ENCODE measurements around the gene DAPK1.

Gene DAPK1

GRCh38 chr9:87650611-87651295 lies 153.1 kb downstream of the DAPK1 start:
- no peak for DNase-seq

GRCh38 chr9:87651431-87651830 lies 153.8 kb downstream of the DAPK1 start:
- no peak for DNase-seq

- no peak for DNase-seq
Observed at GRCh38 chr9:87653941-87654340, 156.3 kb downstream of the DAPK1 start.

GRCh38 chr9:87655731-87656130 lies 158.1 kb downstream of the DAPK1 start:
- no peak for DNase-seq

- DNase-seq = no peak
Observed at GRCh38 chr9:87656485-87656884, 158.8 kb downstream of the DAPK1 start.

GRCh38 chr9:87657190-87657589 lies 159.5 kb downstream of the DAPK1 start:
- DNase-seq = no peak

GRCh38 chr9:87657893-87658292 lies 160.2 kb downstream of the DAPK1 start:
- no peak for DNase-seq

- no peak for DNase-seq
Observed at GRCh38 chr9:87658511-87658910, 160.8 kb downstream of the DAPK1 start.

- DNase-seq = no peak
Observed at GRCh38 chr9:87659534-87660419, 162.1 kb downstream of the DAPK1 start.

GRCh38 chr9:87661241-87661640 lies 163.6 kb downstream of the DAPK1 start:
- no peak for DNase-seq

GRCh38 chr9:87662808-87663528 lies 165.3 kb downstream of the DAPK1 start:
- DNase-seq = peak; percentile 71

- no peak for DNase-seq
Observed at GRCh38 chr9:87663556-87663955, 165.9 kb downstream of the DAPK1 start.

- DNase-seq = no peak
Observed at GRCh38 chr9:87664153-87665060, 166.7 kb downstream of the DAPK1 start.

GRCh38 chr9:87665505-87665904 lies 167.8 kb downstream of the DAPK1 start:
- no peak for DNase-seq

- DNase-seq = peak; percentile 34
Observed at GRCh38 chr9:87667164-87667738, 169.6 kb downstream of the DAPK1 start.

- DNase-seq = no peak
Observed at GRCh38 chr9:87668222-87668621, 170.6 kb downstream of the DAPK1 start.

- DNase-seq = no peak
Observed at GRCh38 chr9:87668722-87669121, 171.1 kb downstream of the DAPK1 start.

GRCh38 chr9:87670572-87671264 lies 173.1 kb downstream of the DAPK1 start:
- no peak for DNase-seq

- DNase-seq = no peak
Observed at GRCh38 chr9:87671478-87671877, 173.8 kb downstream of the DAPK1 start.

- DNase-seq = no peak
Observed at GRCh38 chr9:87671925-87672324, 174.3 kb downstream of the DAPK1 start.

GRCh38 chr9:87672586-87672985 lies 174.9 kb downstream of the DAPK1 start:
- DNase-seq = no peak
